Measurements from ENCODE around the gene MED1.
A peak's percentile ranks its signal among the peaks of the same experiment; 100 is the strongest.
"Not testable (repeated sequence)": the region's sequence is repeated elsewhere in the genome, so short reads cannot be mapped to it uniquely, and the experiment has no call there.

The MED1 gene, protein sequence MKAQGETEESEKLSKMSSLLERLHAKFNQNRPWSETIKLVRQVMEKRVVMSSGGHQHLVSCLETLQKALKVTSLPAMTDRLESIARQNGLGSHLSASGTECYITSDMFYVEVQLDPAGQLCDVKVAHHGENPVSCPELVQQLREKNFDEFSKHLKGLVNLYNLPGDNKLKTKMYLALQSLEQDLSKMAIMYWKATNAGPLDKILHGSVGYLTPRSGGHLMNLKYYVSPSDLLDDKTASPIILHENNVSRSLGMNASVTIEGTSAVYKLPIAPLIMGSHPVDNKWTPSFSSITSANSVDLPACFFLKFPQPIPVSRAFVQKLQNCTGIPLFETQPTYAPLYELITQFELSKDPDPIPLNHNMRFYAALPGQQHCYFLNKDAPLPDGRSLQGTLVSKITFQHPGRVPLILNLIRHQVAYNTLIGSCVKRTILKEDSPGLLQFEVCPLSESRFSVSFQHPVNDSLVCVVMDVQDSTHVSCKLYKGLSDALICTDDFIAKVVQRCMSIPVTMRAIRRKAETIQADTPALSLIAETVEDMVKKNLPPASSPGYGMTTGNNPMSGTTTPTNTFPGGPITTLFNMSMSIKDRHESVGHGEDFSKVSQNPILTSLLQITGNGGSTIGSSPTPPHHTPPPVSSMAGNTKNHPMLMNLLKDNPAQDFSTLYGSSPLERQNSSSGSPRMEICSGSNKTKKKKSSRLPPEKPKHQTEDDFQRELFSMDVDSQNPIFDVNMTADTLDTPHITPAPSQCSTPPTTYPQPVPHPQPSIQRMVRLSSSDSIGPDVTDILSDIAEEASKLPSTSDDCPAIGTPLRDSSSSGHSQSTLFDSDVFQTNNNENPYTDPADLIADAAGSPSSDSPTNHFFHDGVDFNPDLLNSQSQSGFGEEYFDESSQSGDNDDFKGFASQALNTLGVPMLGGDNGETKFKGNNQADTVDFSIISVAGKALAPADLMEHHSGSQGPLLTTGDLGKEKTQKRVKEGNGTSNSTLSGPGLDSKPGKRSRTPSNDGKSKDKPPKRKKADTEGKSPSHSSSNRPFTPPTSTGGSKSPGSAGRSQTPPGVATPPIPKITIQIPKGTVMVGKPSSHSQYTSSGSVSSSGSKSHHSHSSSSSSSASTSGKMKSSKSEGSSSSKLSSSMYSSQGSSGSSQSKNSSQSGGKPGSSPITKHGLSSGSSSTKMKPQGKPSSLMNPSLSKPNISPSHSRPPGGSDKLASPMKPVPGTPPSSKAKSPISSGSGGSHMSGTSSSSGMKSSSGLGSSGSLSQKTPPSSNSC (N-terminal part only)

DNA sequence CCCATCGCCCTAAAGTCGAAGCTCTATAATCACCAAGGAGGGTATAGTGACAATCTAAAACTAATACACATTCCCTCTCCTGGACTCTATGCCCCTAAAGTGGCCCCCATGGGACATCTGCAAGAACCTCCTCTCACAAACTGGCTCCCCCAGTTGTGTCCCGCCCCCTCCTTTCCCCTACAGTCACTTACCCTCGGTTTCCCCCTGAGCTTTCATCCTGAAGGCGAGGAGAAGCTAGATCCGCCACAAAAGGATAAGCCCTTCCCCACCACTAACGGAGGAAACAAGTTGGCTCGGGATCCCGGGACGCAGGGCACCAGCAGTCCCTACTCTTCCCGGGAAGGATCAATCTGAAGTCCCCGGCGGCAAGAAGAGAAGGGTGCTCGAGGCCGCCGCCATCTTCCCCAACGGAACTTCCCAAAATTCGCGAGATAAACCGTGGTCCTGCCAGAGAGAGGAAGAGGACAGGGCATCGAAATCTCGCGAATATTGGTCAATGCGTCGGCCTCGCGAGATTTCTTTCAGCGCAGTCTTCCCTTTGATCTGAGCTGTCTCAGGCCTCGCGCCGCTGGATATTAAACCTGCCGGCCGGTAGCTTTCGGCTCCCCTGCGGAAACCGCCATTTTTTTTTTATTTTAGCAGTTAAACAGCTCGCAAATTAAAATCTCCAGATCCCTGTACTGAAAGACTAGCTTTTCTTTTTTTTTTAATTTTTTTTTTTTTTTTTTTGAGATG lies at the start of gene MED1:
Gene MED1 (minus strand): TSS at position 417 of the 735 bp plus-strand sequence. CDS start 201 bp downstream, at position 216.
- peak; percentile 96 for FAIRE-seq
- DNase-seq (ENCODE audit: extremely low spot score, insufficient read length, low read depth): peak; percentile 97

DNA sequence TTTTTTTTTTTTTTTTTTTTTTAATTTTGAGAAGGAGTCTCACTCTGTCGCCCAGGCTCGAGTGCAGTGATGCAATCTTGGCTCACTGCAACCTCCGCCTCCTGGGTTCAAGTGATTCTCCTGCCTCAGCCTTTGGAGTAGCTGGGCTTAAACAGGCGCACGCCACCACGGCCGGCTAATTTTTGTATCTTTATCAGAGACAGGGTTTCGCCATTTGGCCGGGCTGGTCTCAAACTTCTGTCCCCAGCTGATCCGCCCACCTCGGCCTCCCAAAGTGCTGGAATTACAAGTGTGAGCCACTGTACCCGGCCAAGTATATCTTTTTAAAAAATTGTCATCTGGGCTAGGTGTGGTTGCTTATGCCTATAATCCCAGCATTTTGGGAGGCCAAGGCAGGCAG lies 45.9 kb upstream of the MED1 start:
- not testable (repeated sequence) for DNase-seq (ENCODE audit: extremely low spot score, insufficient read length, low read depth); FAIRE-seq

DNA sequence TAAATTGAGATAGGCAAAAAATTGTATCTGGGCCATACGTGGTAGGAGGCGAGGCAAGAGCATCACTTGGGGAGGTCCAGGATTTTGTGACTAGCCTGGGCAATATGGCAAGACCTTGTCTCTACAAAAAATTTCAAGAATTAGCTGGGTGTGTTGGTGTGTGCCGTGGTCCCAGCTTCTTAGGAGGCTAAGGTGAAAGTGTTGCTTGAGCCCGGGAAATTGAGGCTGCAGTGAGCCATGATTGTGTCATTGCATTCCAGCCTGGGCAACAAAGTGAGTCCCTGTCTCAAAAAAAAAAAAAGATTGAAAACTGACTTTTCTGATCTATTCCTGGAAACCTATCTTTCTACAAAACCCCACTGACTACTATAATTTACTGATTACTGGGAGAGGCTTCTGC lies 36.9 kb upstream of the MED1 start:
- no peak for FAIRE-seq
- DNase-seq (ENCODE audit: extremely low spot score, insufficient read length, low read depth): no peak

DNA sequence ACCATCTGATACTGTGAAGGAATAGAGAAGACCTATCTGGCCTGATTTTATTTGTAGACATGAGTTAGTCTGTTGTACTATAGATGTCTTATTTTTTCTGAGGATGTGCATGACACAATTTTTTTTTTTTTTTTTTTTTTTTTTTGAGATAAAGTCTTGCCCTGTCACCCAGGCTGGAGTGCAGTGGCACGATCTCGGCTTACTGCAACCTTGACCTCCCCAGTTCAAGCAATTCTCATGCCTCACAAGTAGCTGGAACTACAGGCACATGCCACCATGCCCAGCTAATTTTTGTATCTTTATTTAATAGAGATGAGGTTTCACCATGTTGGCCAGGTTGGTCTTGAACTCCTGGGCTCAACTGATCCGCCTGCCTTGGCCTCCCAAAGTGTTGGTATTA lies 36.4 kb upstream of the MED1 start:
- DNase-seq (ENCODE audit: extremely low spot score, insufficient read length, low read depth); FAIRE-seq: not testable (repeated sequence)

DNA sequence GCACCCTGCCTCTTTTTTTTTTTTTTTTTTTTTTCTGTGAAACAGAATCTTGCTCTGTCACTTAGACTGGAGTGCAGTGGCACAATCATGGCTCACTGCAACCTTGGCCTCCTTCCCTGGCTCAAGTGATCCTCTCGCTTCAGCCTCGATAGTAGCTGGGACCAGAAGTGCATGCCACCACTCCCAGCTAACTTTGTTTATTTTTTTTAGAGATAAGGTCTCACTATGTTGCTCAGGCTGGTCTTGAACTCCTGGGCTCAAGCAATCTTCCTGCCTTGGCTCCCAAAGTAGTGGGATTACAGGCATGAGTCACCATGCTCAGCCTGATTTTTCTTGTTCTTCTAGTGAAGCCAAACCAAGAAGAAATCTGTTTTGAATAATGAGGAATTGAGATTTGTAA lies 35.2 kb upstream of the MED1 start:
- DNase-seq (ENCODE audit: extremely low spot score, insufficient read length, low read depth) (no peak), FAIRE-seq (no peak)

DNA sequence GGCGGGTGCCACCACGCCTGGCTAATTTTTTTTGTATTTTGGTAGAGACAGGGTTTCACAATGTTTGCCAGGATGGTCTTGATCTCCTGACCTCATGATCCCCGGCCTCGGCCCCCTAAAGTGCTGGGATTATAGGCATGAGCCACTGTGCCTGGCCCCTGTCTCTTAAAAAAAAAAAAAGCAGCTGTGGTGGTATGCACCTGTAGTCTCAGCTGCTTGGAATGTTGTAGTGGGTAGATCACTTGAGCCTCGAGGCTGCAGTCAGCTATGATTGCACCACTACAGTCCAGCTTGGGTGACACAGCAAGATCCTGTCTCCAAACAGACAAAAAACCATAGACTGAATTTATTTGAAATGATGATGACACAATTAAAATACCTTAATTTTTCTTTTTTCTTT lies 34.5 kb upstream of the MED1 start:
- FAIRE-seq: no peak
- no peak for DNase-seq (ENCODE audit: extremely low spot score, insufficient read length, low read depth)

DNA sequence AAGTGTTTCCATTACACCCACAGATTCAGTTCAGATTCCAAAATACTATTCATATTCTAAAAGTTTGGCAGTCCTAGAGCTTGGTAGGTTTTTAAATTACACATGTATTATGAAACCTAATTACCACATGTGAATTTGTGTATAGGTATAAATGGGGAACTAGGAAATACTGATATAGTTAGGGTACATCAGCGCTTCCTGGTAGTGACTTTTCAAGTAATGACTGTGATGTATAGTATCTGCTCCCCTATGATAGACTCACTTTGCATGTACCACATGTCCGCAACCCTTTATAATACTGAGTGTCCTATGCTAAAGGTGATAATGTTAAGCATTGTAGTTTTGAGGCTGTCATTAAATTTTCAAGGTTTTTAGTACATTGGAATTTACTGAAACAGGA lies 33.1 kb upstream of the MED1 start:
- FAIRE-seq (peak; percentile 31), DNase-seq (ENCODE audit: extremely low spot score, insufficient read length, low read depth) (peak; percentile 20)

DNA sequence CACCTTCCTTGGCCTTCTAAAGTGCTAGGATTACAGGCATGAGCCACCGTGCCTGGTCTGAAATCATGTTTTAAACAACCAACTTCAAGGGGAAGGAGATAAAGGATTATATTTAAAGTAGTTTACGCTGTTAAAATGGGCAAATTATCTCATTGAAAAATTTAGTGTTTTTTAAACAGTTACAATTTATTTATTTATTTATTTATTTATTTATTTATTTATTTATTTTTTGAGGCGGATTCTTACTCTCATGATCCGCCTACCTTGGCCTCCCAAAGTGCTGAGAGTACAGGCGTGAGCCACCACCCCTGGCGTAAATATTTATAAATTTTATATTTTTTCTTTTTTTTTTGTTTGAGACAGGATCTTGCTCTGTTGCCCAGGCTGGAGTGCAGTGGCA lies 32.4 kb upstream of the MED1 start:
- FAIRE-seq: no peak
- no peak for DNase-seq (ENCODE audit: extremely low spot score, insufficient read length, low read depth)

DNA sequence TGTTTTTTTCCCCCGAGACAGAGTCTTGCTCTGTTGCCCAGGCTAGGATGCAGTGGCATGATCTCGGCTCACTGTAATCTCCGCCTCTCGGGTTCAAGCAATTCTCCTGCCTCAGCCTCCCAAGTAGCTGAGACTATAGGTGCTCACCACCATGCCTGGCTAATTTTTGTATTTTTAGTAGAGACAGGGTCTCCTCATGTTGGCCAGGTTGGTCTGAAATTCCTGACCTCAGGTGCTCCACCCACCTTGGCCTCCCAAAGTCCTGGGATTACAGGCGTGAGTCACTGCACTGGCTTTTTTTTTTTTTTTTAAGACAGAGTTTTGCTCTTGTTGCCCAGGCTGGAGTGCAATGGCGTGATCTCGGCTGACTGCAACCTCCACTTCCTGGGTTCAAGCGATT lies 28.6 kb upstream of the MED1 start:
- not testable (repeated sequence) for DNase-seq (ENCODE audit: extremely low spot score, insufficient read length, low read depth); FAIRE-seq

DNA sequence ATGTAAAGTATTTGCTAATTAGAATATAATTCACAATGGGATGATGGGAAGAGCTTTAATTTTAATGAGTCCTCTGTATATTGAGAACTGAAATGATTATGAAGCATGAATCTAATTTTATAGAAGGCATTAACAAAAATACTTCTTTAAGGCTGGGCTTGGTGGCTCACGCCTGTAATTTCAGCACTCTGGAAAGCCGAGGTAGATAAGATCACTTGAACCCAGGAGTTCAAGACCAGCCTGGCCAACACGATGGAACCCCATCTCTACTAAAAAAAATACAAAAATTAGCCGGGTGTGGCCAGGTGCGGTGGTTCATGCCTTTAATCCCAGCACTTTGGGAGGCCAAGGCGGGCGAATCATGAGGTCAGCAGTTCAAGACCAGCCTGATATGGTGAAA lies 22.2 kb upstream of the MED1 start:
- no peak for DNase-seq (ENCODE audit: extremely low spot score, insufficient read length, low read depth)
- no peak for FAIRE-seq

DNA sequence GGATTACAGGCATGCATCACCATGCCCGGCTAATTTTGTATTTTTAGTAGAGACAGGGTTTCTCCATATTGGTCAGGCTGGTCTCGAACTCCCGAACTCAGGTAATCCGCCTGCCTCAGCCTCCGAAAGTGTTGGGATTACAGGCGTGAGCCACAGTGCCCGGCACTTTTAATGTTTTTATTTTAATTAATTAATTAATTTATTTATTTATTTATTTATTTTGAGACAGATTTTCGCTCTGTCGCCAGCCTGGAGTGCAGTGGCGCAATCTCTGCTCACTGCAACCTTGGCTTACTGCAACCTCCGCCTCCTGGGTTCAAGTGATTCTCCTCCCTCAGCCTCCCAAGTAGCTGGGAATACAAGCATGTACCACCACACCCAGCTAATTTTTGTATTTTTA lies 17.5 kb upstream of the MED1 start:
- not testable (repeated sequence) for DNase-seq (ENCODE audit: extremely low spot score, insufficient read length, low read depth); FAIRE-seq

DNA sequence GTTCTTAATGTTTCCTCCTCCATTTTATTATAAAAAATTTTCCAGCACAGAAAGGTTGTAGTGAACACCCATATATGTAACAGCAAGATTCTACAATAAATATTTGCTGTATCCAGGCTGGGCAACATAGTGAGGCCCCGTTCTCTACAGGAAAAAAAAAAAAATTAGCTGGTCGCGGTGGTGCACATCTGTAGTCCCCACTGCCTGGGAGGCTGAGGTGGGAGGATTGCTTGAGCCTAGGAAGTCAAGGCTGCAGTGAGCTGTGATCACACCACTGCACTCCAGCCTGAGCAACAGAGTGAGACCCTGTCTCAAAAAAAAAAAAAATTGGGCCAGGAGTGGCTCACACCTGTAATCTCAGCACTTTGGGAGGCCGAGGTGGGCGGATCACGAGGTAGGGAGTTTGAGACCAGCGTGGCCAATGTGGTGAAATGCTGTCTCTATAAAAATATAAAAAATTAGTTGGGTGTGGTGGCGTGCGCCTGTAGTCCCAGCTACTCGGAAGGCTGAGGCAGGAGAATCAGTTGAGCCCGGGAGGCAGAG lies 13.6 kb upstream of the MED1 start:
- not testable (repeated sequence) for DNase-seq (ENCODE audit: extremely low spot score, insufficient read length, low read depth); FAIRE-seq

DNA sequence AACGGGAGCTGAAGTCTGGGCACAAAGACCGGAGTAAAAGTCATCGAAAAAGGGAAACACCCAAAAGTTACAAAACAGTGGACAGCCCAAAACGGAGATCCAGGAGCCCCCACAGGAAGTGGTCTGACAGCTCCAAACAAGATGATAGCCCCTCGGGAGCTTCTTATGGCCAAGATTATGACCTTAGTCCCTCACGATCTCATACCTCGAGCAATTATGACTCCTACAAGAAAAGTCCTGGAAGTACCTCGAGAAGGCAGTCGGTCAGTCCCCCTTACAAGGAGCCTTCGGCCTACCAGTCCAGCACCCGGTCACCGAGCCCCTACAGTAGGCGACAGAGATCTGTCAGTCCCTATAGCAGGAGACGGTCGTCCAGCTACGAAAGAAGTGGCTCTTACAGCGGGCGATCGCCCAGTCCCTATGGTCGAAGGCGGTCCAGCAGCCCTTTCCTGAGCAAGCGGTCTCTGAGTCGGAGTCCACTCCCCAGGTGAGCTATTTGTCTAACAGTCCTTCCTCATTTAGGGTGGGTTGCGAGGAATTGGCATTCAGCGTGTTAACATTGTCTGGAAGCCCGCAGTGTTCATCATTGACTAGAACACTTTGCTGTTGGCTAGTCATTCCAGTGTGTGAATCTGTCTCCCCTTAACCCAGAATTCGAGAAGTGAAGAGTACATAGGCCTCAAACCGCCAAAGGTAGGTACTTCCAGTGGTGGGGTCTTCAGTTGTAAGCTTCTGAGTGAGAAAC lies 11.7 kb upstream of the MED1 start:
- FAIRE-seq: no peak
- DNase-seq (ENCODE audit: extremely low spot score, insufficient read length, low read depth): no peak

DNA sequence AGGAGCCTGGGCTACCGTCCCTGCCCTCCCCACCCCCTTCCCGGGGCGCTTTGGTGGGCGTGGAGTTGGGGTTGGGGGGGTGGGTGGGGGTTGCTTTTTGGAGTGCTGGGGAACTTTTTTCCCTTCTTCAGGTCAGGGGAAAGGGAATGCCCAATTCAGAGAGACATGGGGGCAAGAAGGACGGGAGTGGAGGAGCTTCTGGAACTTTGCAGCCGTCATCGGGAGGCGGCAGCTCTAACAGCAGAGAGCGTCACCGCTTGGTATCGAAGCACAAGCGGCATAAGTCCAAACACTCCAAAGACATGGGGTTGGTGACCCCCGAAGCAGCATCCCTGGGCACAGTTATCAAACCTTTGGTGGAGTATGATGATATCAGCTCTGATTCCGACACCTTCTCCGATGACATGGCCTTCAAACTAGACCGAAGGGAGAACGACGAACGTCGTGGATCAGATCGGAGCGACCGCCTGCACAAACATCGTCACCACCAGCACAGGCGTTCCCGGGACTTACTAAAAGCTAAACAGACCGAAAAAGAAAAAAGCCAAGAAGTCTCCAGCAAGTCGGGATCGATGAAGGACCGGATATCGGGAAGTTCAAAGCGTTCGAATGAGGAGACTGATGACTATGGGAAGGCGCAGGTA lies 11.0 kb upstream of the MED1 start:
- FAIRE-seq: no peak
- DNase-seq (ENCODE audit: extremely low spot score, insufficient read length, low read depth): no peak

DNA sequence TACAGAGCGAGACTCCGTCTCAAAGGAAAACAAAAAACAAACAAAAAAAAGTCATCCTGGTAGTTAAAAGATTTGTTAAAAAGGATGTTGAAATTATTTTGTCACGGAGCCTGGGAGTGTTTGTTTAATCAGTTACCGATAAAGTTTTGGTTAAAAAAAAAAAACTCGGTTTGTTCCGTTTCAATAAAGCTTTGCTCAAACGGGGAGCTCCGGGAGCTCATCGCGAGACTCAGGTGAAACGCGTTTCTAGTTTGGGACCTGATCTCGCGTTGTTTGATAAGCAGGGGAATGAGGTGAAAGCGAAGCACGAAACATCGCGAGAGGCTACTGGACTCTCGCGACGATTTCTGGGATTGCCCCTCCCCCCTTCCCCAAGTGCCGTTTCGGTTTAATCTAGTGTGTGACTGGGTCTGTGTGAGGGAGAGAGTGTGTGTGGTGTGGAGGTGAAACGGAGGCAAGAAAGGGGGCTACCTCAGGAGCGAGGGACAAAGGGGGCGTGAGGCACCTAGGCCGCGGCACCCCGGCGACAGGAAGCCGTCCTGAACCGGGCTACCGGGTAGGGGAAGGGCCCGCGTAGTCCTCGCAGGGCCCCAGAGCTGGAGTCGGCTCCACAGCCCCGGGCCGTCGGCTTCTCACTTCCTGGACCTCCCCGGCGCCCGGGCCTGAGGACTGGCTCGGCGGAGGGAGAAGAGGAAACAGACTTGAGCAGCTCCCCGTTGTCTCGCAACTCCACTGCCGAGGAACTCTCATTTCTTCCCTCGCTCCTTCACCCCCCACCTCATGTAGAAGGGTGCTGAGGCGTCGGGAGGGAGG lies 10.3 kb upstream of the MED1 start, which contains the start of gene CDK12:
Gene CDK12 (plus strand): TSS at position 374 of the 813 bp plus-strand sequence. CDS start 586 bp downstream, outside the sequence.
- peak; percentile 98 for FAIRE-seq

DNA sequence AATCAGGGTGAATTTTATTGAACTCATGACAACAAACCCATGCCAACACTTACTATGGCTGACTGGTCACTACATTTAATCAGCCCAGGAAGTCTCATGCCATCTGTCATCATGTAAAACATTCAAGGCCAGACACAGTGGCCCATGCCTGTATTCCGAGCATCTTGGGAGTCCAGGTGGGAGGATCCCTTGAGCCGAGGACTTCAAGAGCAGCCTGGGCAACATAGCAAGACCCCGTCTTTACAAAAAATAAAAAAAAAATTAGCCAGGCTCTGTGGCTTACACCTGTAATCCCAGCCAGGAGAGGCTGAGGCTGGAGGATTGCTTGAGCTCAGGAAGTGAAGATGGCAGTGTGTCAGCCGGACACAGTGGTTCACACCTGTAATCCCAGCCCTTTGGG lies 4.9 kb upstream of the MED1 start:
- no peak for FAIRE-seq
- DNase-seq (ENCODE audit: extremely low spot score, insufficient read length, low read depth): no peak

More for the DNA sequence above, 10.3 kb upstream of the MED1 start, which contains the start of gene CDK12:
- peak; percentile 97 for DNase-seq (ENCODE audit: extremely low spot score, insufficient read length, low read depth)

DNA sequence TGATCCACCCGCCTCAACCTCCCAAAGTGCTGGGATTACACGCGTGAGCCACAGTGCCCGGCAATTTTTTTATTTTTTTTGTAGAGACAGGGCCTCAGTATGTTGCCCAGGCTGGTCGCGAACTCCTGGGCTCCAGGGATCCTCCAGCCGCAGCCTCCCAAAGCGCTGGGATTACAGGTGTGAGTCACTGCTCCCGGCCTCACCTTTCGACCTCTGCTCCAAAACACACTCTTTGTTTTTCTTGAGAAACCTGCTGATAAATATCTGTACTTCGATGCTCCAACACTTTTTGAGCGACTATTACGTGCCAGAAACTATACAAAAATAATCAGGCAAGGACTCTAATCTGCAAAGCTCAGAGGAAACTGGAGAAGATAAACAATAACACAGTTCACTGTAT lies 1.0 kb downstream of the MED1 start:
- no peak for DNase-seq (ENCODE audit: extremely low spot score, insufficient read length, low read depth)
- FAIRE-seq: no peak

Measured in GM18507 (cell line).